Neural progenitor cell (in vitro differentiated cells): ENCODE results near the gene TRH.

Source experiments
- CTCF ChIP-seq: fragments of 200-600 bp; sonication (generic); IDR thresholded peaks from 2 replicates; pipeline ENCODE4 v1.5.1; 2017; ENCODE audit warnings: antibody characterized with exemption, mild to moderate bottlenecking
- EZH2 ChIP-seq: fragments of 200-600 bp; sonication (generic); IDR thresholded peaks from 2 replicates; pipeline ENCODE4 v1.6.1; 2017; ENCODE audit warnings: antibody characterized with exemption, mild to moderate bottlenecking, moderate library complexity
- EZH2phosphoT487 ChIP-seq: fragments of 200-600 bp; sonication (generic); IDR thresholded peaks from 2 replicates; pipeline ENCODE4 v1.6.1; 2017; ENCODE audit warnings: antibody characterized with exemption

DNA sequence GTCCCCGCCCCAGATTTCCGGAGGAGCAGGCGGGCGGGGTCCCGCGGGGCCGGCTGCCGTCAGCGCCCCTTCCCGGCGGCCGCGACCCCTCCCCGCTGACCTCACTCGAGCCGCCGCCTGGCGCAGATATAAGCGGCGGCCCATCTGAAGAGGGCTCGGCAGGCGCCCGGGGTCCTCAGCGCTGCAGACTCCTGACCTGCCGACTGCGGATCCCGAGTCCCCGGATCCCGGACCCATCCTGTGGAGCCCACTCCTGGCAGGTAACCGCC is at the start of gene TRH:
- no peak for TF ChIP-seq CTCF
- TF ChIP-seq EZH2, result no peak
- no peak for TF ChIP-seq EZH2phosphoT487
